Measurements from ENCODE around the gene DRP2. TPM values are rescaled to one million over a fixed set of nuclear protein-coding genes. Genes with fewer than 3 reads are reported as not detected.

The DRP2 gene
- total RNA-seq, 1 donor from 2014 or later = 0.33 TPM

DNA sequence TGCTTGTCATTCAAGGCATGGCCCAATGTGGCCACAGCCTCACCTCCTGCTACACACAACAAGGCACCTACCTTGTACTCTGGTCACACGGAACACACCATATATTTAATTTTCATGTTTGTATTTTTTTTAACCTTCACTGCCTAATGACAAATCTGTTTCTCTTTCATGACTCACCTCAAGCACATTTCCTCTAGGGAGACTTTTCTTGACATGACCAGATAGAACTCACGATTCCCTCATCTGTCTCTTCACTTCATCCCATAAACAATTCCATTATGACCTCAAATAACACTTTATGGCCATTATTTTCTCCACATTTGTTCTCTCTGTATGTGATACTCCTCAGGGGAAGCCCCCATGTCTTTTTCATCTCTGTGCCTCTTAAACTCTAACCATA, 11.1 kb downstream of the DRP2 start:
- no peak for DNase-seq (ENCODE audit: low read depth)
- TF ChIP-seq, protein P1, sequence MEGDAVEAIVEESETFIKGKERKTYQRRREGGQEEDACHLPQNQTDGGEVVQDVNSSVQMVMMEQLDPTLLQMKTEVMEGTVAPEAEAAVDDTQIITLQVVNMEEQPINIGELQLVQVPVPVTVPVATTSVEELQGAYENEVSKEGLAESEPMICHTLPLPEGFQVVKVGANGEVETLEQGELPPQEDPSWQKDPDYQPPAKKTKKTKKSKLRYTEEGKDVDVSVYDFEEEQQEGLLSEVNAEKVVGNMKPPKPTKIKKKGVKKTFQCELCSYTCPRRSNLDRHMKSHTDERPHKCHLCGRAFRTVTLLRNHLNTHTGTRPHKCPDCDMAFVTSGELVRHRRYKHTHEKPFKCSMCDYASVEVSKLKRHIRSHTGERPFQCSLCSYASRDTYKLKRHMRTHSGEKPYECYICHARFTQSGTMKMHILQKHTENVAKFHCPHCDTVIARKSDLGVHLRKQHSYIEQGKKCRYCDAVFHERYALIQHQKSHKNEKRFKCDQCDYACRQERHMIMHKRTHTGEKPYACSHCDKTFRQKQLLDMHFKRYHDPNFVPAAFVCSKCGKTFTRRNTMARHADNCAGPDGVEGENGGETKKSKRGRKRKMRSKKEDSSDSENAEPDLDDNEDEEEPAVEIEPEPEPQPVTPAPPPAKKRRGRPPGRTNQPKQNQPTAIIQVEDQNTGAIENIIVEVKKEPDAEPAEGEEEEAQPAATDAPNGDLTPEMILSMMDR (IDR thresholded peaks at IDR 0.05; ENCODE audit: insufficient read depth, low read length, poor library complexity, severe bottlenecking) = no peak
- Histone ChIP-seq H3K4me3 (ENCODE audit: low read depth, low read length) (no peak overlapping the region), H3K36me3 (ENCODE audit: control insufficient read depth, insufficient read depth, low read length) (no peaks in the 10 kb centered on the region), H3K27me3 (ENCODE audit: control insufficient read depth, insufficient read depth, low read length) (no peaks in the 10 kb centered on the region)

DNA sequence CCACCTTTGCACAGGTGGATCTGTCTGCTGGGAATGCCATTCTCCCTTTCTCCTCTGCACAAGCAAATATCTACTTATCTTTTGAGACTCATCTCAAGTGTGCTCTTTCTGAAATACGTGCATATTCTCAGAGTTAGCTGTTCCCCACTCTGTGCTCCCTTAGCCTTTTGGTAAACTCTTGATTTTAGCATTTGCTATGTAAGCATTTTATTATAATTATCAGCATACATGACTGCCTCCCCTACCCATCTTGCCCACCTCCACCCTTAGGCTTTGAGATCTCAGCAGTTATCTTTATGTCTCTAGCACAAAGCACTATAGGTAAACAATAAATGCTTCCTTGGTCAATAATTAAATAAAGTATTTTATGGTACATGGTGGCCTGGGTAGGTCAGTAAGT, 11.5 kb downstream of the DRP2 start:
- TF ChIP-seq, protein P1 (IDR thresholded peaks at IDR 0.05; ENCODE audit: insufficient read depth, low read length, poor library complexity, severe bottlenecking) = no peak
- DNase-seq (ENCODE audit: low read depth) = no peak
- Histone ChIP-seq H3K36me3 (ENCODE audit: control insufficient read depth, insufficient read depth, low read length) (no peaks in the 10 kb centered on the region), H3K27me3 (ENCODE audit: control insufficient read depth, insufficient read depth, low read length) (no peaks in the 10 kb centered on the region), H3K4me3 (ENCODE audit: low read depth, low read length) (no peak overlapping the region)

DNA sequence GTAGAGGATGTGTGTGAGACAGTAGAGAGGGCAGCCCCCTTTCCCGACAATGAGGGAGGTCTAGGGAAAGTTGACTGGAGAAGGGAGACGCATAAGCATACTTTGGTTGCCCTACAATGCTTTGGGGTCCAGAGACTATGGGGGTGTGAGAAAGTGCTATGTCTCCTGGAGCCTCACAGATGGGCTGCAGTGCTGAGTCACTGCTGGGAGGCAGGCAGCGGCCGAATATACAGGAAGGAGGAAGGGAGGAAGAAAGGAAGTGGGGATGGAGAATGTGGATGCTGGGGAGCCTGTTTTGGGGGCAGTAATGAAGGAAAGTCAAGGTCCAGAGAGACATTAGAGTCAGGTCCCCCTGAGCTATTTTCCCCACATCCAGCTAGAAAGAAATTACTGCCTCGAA, 12.7 kb downstream of the DRP2 start:
- H3K36me3 ChIP-seq (ENCODE audit: control insufficient read depth, insufficient read depth, low read length) = no peaks in the 10 kb centered on the region
- H3K4me3 ChIP-seq (ENCODE audit: low read depth, low read length) = no peak overlapping the region
- no peak for DNase-seq (ENCODE audit: low read depth)
- H3K27me3 ChIP-seq (ENCODE audit: control insufficient read depth, insufficient read depth, low read length) = no peaks in the 10 kb centered on the region
- TF ChIP-seq, protein P1 (IDR thresholded peaks at IDR 0.05; ENCODE audit: insufficient read depth, low read length, poor library complexity, severe bottlenecking) = no peak

DNA sequence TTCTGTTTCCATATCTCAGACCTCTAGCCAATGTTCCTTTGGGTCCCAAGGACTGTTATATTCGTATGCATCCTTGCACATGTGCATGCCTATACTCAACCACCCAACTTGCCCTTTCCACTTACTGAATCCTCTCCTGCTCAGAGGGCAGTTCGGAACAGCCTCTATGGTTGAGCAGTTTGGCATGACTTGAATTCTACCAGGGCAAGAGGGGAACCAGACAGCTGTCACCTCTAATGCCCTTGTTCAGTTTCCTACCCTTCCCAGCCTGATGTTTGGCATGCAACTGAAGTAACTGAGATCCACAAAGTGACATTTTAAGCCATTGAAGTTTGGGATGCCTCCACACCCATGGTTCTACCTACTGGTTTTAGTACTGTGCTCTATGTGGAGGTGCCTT, 17.5 kb downstream of the DRP2 start:
- no peak for DNase-seq (ENCODE audit: low read depth)
- no peaks in the 10 kb centered on the region for H3K36me3 ChIP-seq (ENCODE audit: control insufficient read depth, insufficient read depth, low read length)
- H3K27me3 ChIP-seq (ENCODE audit: control insufficient read depth, insufficient read depth, low read length) = no peaks in the 10 kb centered on the region
- TF ChIP-seq, protein P1 (IDR thresholded peaks at IDR 0.05; ENCODE audit: insufficient read depth, low read length, poor library complexity, severe bottlenecking) = no peak
- H3K4me3 ChIP-seq (ENCODE audit: low read depth, low read length) = no peak overlapping the region

DNA sequence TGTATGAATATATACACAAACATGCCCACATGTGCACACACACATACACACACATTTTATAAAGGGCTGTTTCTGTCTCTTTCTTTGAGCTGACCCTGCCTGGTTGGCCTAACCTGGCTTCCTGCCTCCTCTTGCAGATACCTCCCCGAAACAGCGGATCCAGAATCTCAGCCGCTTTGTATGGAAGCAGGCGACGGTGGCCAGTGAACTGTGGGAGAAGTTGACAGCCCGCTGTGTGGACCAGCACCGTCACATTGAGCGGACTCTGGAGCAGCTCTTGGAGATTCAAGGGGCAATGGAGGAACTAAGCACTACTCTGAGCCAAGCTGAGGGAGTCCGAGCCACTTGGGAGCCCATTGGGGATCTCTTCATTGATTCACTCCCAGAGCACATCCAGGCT, 21.9 kb downstream of the DRP2 start:
- Histone ChIP-seq H3K27me3 (ENCODE audit: control insufficient read depth, insufficient read depth, low read length) (no peaks in the 10 kb centered on the region), H3K4me3 (ENCODE audit: low read depth, low read length) (no peak overlapping the region), H3K36me3 (ENCODE audit: control insufficient read depth, insufficient read depth, low read length) (no peaks in the 10 kb centered on the region)
- TF ChIP-seq, protein P1 (IDR thresholded peaks at IDR 0.05; ENCODE audit: insufficient read depth, low read length, poor library complexity, severe bottlenecking) = no peak
- DNase-seq (ENCODE audit: low read depth) = no peak

DNA sequence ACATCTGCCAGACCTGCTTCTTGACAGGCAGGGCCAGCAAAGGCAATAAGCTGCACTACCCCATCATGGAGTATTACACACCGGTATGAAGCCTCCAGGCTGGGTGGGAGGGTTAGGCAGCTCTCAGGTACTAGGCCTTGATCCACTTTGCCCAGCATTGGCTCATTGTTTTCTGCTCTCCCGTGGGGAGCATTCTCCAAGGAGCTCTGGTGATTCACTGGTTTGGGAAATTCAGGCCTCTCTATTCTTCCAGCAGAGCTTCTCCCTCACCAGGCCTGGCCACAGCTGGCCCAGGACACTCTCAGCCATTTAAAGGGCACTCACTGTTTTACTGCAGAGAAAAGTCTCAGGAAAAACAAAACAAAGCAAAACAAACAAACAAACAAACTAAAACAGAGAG, 33.0 kb downstream of the DRP2 start:
- TF ChIP-seq, protein P1 (IDR thresholded peaks at IDR 0.05; ENCODE audit: insufficient read depth, low read length, poor library complexity, severe bottlenecking) = no peak
- DNase-seq (ENCODE audit: low read depth) = no peak
- Histone ChIP-seq H3K36me3 (ENCODE audit: control insufficient read depth, insufficient read depth, low read length) (no peaks in the 10 kb centered on the region), H3K27me3 (ENCODE audit: control insufficient read depth, insufficient read depth, low read length) (no peaks in the 10 kb centered on the region), H3K4me3 (ENCODE audit: low read depth, low read length) (no peak overlapping the region)
